ENCODE results near the gene KCNH8.
"Not testable (repeated sequence)": the region's sequence is repeated elsewhere in the genome, so short reads cannot be mapped to it uniquely, and the experiment has no call there.

The KCNH8 gene

DNA sequence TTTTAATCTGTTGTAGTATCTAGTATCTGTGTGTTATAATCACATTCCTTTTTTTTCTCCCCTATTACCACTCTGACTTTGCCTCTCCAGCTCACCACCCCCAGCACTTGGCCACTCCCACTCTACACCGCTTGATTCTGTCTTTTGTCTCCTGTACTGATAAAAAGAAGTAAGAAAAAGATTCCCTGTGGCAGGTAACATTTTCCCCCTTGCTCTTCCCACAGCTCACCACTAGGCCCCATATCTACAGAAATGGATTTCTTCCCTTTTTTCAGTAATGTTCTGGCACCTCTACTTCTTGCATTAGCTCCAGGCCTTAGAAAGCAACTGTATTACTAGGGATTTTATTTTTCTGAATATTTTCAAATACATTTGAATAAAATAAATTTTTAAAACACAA, 25.6 kb downstream of the KCNH8 start:
- DNase-seq (ENCODE audit: low read depth in 1 of 2, low spot score in 1 of 2) = no peak

DNA sequence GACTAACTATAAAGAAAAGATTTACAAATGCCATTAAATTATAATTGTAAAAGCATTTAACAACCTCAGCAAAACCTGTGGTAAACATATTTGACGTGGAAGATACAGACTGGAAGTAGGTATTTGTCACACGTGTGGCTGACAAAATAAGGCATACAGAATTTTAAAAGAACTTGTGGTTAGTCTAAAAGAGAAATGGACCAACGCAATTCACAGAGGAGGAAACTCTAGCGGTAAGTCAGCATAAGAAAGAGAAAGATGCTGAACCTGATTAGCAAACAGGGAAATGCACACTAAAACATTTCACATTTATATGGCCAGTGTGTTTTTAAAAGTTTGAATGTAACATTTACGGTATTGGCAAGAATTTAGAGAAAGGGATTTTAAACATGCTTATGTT, 35.3 kb downstream of the KCNH8 start:
- no peak for DNase-seq (ENCODE audit: low read depth in 1 of 2, low spot score in 1 of 2)

GRCh38 chr3:19190126-19190525, 41.8 kb downstream of the KCNH8 start:
- DNase-seq (ENCODE audit: low read depth in 1 of 2, low spot score in 1 of 2) = no peak

DNA sequence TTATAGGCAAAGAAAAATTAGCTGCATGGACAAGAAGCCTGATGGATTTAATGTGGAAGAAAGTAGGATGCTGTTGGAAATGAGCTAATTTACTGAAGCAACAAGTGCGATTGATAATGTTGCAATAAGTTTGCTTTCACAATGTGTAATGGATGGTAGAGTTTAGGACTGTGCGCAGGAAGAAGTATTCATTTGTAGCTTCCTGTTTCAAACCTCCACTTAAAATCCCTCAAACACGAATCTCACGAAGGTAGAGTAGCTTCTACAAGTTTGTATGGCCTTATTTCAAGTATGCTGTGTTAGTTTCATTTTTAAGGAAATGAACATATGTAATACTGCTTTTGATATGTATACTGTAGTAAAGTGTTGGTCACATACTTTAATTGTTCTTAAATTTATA, 42.3 kb downstream of the KCNH8 start:
- DNase-seq (ENCODE audit: low read depth in 1 of 2, low spot score in 1 of 2) = no peak

GRCh38 chr3:19199131-19199530, 50.8 kb downstream of the KCNH8 start:
- DNase-seq (ENCODE audit: low read depth in 1 of 2, low spot score in 1 of 2) = no peak

- DNase-seq (ENCODE audit: low read depth in 1 of 2, low spot score in 1 of 2) = no peak
These were observed 54.0 kb downstream of the KCNH8 start for GRCh38 chr3:19202303-19202702.

GRCh38 chr3:19202754-19203153, 54.4 kb downstream of the KCNH8 start:
- no peak for DNase-seq (ENCODE audit: low read depth in 1 of 2, low spot score in 1 of 2)

DNA sequence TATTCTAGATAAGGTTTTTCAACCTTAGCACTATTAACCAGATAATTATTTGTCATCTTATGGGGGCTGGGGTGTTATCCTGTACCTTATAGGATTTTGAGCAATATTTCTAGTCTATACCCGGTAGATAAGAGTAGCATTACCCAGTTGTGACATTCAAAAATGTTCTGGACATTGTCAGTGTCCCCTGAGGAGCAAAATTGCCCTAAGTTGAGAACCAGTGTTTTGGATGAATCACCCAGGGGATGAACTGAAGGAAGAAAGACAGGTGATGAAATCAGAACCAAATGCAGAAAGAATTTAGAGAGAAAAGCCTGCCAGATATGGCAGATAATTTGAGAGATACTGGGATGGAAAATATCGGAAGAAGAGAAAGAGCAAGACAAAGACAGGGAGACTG, 58.2 kb downstream of the KCNH8 start:
- no peak for DNase-seq (ENCODE audit: low read depth in 1 of 2, low spot score in 1 of 2)

DNA sequence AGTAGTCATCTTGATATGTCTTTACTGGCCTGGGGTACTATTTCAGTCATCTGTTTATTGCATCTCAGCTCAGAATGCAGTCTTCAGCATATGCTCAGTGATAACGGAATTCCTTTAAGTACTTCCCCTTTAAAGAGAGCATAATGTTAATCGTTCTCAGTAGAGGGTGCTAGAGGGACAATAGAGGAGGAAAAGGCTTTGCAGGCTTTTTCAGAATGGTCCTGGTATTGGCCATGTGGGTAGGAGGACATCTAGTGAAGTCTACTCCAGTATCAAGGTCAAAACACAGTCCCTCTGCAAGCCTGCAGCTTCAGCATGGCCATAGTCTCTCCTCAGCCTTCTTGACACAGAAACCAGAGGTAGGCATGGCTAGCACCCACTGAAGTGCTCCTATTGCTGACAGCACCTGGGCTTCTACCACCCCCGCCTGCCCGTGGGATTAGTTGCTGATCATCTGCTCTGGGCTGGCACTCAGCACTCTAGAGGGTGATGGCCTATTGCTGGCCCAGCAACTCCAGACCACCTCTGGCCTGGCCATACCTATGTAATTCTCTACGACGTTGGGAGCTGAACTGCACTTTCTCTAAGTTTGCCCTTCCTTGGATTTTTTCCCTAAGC, 65.4 kb downstream of the KCNH8 start:
- DNase-seq (ENCODE audit: low read depth in 1 of 2, low spot score in 1 of 2) = no peak

GRCh38 chr3:19215427-19215826, 67.1 kb downstream of the KCNH8 start:
- no peak for DNase-seq (ENCODE audit: low read depth in 1 of 2, low spot score in 1 of 2)

DNA sequence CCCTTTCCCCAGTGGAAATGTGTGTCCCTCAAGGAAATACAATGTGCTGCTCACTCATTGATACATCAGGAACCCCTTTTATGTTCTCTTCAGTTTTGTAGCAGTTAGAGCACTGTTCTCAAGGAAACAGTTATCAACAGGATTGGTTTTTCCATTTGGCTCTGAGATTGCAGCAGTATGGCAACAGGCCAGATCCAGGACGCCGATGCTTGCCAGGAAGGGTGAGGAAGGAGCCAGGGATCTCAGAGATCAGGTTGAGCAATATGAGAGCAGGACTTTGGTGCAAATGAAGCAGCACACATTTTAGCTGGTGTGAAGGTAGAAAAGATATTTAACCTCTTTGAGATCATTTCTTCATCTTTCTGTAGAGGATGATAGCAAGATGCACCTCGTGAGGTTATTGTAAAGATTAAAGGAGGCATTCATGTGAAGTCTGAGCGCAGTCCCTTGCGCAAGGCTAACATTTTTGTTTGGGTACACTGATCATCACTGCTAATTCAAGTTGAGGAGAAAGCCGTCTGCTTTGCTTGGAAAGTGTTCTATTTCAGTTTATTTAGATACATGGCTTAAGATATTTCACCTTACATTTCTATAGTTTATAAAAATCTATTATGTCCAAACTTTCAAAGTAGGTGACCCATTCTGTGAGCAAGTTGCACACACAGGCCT, 68.5 kb downstream of the KCNH8 start:
- DNase-seq (ENCODE audit: low read depth in 1 of 2, low spot score in 1 of 2) = no peak

GRCh38 chr3:19220311-19220710, 72.0 kb downstream of the KCNH8 start:
- no peak for DNase-seq (ENCODE audit: low read depth in 1 of 2, low spot score in 1 of 2)

DNA sequence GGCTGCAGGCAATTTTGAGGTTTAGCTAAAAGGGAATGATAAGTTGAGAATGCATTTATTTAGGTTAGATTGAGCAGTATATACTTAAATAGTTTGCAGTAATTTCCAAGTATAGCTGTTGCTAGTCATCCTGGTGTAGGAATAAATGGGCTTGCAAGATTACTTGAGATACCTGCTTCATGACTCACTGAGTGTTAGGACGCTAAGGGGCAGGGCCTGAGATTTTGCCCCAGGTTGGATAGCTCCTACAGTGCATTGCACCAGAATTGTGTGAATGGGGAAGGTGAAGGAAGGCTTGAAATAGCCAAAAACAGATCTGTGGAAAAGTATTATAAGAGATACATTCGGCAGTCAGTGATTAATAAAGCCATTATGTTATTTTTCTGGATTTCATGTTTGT, 72.8 kb downstream of the KCNH8 start:
- DNase-seq (ENCODE audit: low read depth in 1 of 2, low spot score in 1 of 2) = no peak

GRCh38 chr3:19226479-19226878, 78.2 kb downstream of the KCNH8 start:
- no peak for DNase-seq (ENCODE audit: low read depth in 1 of 2, low spot score in 1 of 2)

DNA sequence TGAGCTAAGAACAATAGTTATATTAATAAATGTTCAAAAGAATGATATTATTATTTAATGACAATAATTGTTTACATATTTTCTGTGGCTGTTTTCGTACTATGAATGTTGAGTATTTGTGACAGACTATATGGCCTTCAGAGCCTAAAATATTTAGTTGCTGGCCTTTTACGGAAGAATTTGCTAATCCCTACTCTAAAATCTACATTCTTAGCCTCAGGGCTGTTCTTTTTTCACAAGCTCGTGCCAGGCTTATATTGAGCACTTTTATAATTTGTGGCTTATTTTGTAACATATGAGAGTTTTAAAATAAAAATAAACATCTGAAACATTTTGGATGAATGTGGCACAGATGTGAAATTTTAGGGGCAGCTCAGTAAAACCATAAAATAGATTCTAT, 79.9 kb downstream of the KCNH8 start:
- no peak for DNase-seq (ENCODE audit: low read depth in 1 of 2, low spot score in 1 of 2)

DNA sequence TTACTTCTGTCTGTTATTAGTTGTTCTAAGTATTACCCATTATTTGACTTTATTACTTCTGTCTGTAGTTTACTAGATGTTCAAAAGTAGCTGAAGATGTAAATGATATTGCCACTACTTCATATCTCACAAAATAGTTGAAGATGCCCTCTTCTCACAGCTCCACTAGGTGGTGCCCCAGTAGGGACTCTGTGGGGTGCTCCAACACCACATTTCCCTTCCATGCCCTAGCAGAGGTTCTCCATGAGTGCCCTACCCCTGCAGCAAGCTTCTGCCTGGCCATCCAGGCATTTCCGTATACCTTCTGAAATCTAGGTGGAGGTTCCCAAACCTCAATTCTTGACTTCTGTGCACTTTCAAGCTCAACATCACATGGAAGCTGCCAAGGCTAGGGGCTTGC, 80.8 kb downstream of the KCNH8 start:
- DNase-seq (ENCODE audit: low read depth in 1 of 2, low spot score in 1 of 2) = no peak

- DNase-seq (ENCODE audit: low read depth in 1 of 2, low spot score in 1 of 2) = not testable (repeated sequence)
These were observed 81.6 kb downstream of the KCNH8 start for GRCh38 chr3:19229881-19230280.

GRCh38 chr3:19231792-19232461, 83.6 kb downstream of the KCNH8 start:
- no peak for DNase-seq (ENCODE audit: low read depth in 1 of 2, low spot score in 1 of 2)

DNA sequence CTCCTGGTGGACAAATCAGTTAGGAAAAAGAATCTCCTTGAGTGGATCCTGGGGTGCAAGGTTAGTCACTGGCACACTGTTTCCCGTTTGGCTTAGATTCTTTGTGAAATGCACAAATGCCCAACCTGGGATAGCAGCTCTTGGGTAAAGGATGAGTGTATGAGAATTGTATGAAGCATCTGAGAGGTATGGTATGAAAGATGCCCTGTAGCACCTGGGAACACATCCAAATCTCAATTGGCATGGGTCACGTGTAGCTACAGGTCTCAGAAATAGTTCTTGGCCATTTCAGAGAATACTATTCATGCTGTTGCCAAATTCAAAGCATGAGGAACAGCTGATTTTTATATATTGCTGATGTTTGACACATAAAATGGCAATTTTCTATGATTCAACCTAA, 84.3 kb downstream of the KCNH8 start:
- DNase-seq (ENCODE audit: low read depth in 1 of 2, low spot score in 1 of 2) = no peak

DNA sequence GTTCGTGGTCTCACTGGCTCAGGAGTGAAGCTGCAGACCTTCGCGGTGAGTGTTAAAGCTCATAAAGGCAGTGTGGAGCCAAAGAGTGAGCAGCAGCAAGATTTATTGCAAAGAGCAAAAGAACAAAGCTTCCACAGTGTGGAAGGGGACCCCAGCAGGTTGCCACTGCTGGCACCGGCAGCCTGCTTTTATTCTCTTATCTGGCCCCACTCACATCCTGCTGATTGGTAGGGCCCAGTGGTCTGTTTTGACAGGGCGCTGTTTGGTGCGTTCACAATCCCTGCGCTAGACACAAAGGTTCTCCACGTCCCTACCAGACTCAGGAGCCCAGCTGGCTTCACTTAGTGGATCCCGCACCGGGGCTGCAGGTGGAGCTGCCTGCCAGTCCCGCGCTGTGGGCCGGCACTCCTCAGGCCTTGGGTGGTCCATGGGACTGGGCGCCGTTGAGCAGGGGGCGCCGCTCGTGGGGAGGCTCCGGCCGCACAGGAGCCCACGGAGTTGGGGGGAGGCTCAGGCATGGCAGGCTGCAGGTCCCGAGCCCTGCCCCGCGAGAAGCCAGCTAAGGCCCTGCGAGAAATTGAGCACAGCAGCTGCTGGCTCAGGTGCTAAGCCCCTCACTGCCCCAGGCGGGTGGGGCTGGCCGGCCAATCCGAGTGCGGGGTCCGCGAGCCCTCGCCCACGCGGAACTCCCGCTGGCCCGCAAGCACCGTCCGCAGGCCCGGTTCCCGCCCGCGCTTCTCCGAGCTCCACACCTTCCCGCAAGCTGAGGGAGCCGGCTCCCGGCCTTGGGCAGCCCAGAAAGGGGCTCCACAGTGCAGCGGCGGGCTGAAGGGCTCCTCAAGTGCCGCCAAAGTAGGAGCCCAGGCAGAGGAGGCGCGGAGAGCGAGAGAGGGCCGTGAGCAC, 85.8 kb downstream of the KCNH8 start:
- DNase-seq (ENCODE audit: low read depth in 1 of 2, low spot score in 1 of 2) = not testable (repeated sequence)

DNA sequence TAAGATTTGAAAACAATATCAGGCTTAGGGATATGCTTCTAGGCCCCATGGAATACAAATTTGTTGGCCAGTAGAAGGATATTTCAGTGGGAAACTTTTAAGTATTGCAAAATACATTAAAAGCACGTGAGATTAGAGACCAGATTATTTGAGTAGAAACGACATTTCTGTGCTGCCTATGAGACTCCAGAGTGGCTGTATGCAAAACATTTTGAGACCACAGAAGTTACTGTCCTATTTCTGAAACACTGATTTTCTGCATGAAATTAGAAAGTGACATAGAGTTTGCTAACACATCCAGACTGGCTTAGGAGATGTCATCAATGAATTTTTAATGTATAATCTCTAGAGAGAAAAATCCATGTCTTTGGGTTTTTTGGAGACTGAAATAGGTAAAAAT, 99.8 kb downstream of the KCNH8 start:
- no peak for DNase-seq (ENCODE audit: low read depth in 1 of 2, low spot score in 1 of 2)

- DNase-seq (ENCODE audit: low read depth in 1 of 2, low spot score in 1 of 2) = no peak
These were observed 100.5 kb downstream of the KCNH8 start for GRCh38 chr3:19248767-19249166.
